ENCODE data around the gene ATP7A.

ATP7A gene

DNA sequence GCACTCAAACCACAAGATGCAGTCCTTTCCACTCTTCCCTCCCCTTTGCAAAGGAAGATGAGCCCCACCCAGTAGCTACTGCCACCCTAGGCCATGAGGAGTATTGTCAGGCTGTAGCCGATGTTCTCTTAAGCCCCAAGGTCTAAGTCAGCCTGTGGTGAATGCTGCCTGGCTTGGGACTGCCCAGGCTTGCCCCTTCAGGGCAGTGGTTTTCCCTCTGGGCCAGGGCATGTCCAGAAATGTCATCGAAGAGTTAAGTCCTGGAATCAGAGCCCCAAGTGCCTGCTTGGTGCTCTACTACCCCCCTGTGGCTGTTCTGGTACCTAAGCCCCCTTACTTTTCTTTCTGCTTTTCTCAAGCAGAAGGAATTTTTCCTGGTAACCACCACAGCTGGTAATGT, 181.8 kb downstream of the ATP7A start:
- TF ChIP-seq CTCF (IDR thresholded peaks at IDR 0.05; ENCODE audit: low read length, missing control alignments) = peak; percentile 54
- peak; percentile 67 for DNase-seq (ENCODE audit: low read depth)
- H3K4me3 ChIP-seq (replicated peaks; ENCODE audit: low read depth, low read length) = no peak overlapping the region

DNA sequence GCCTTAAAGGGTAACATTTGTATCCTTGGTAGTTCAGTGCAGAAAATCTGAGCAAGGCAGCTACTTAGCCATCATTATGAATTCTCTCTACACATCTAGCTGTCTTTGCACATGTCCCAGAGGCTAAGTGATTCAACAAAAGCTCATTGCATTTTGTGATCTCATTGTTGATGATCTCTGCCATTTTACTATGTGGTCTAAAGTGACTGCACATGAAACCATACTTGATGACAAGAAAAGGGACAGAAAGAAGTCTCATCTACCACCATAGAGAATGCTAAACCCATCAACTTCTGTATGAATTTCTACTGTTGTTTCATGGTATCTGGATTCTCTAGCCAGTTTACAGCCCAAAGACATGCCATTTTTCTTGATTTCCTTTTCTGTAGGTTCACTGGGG, 187.6 kb downstream of the ATP7A start:
- no peak for DNase-seq (ENCODE audit: low read depth)
- no peak overlapping the region for H3K4me3 ChIP-seq (replicated peaks; ENCODE audit: low read depth, low read length)
- TF ChIP-seq CTCF (IDR thresholded peaks at IDR 0.05; ENCODE audit: low read length, missing control alignments) = no peak

Data from fibroblast of pulmonary artery (primary cell).